HEK293T (cell line): ENCODE measurements around the gene ARHGAP28.

Experiments
- ARNT ChIP-seq: fragments of 450-650 bp; IDR thresholded peaks from 2 replicates; pipeline ENCODE4 v1.6.1; 2017; ENCODE audit warnings: mild to moderate bottlenecking
- BHLHE40 ChIP-seq: fragments of 450-650 bp; IDR thresholded peaks from 2 replicates; pipeline ENCODE4 v1.6.1; 2016; ENCODE audit warnings: mild to moderate bottlenecking, moderate library complexity, borderline replicate concordance
- CTBP1 ChIP-seq: fragments of 450-650 bp; IDR thresholded peaks from 2 replicates; pipeline ENCODE4 v1.6.1; 2016; ENCODE audit warnings: borderline replicate concordance
- ELF4 ChIP-seq: fragments of 450-650 bp; IDR thresholded peaks from 2 replicates; pipeline ENCODE4 v1.6.1; 2017; ENCODE audit warnings: antibody characterized with exemption
- FOXA1 ChIP-seq: fragments of 450-650 bp; IDR thresholded peaks from 2 replicates; pipeline ENCODE4 v1.6.1; 2016; ENCODE audit warnings: mild to moderate bottlenecking
- FOXK2 ChIP-seq: fragments of 450-650 bp; IDR thresholded peaks from 2 replicates; pipeline ENCODE4 v1.6.1; 2016; ENCODE audit warnings: mild to moderate bottlenecking
- FOXM1 ChIP-seq: fragments of 450-650 bp; IDR thresholded peaks from 2 replicates; pipeline ENCODE4 v1.6.1; 2017; ENCODE audit warnings: mild to moderate bottlenecking, borderline replicate concordance
- HDGF ChIP-seq: fragments of 450-650 bp; IDR thresholded peaks from 2 replicates; pipeline ENCODE4 v1.6.1; 2017; ENCODE audit warnings: antibody characterized with exemption, borderline replicate concordance
- L3MBTL2 ChIP-seq: fragments of 450-650 bp; conservative IDR thresholded peaks from 2 replicates; pipeline ENCODE4 v1.6.1; 2016; ENCODE audit warnings: mild to moderate bottlenecking
- LEF1 ChIP-seq: fragments of 450-650 bp; IDR thresholded peaks from 2 replicates; pipeline ENCODE4 v1.6.1; 2017; ENCODE audit warnings: mild to moderate bottlenecking, borderline replicate concordance
- SP1 ChIP-seq: fragments of 450-650 bp; IDR thresholded peaks from 2 replicates; pipeline ENCODE4 v1.6.1; 2017
- SUZ12 ChIP-seq: fragments of 450-650 bp; IDR thresholded peaks from 2 replicates; pipeline ENCODE4 v1.6.1; 2016; ENCODE audit warnings: mild to moderate bottlenecking
- TARDBP ChIP-seq: fragments of 450-650 bp; IDR thresholded peaks from 2 replicates; pipeline ENCODE4 v1.6.1; 2016
- TF ChIP-seq, protein P1 (sequence below): fragments of 450-650 bp; IDR thresholded peaks from 2 replicates; pipeline ENCODE4 v1.6.1; 2016

DNA sequence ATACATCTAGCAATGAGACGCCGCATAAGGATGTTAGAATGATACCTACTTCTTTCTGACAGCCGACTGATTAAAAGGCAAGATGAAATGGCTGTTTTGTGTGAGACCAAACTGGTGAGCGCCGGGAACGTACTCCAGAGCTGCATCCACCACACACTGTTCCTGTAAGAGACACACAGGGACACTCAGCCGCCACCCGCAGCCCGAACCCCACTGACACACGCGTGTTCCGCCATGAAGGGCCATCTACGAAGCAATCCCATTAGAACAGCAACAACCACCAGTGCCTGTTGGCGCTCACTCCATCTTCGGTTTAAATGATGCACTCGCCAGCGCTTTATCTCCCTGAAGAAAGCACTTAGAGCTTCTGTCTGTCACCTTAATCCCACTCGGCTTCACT lies 225.8 kb downstream of the ARHGAP28 start:
- TF ChIP-seq BHLHE40 (no peak), SP1 (no peak), HDGF (no peak), ARNT (no peak), SUZ12 (no peak), FOXM1 (no peak), CTBP1 (no peak), TARDBP (no peak), LEF1 (no peak), ELF4 (no peak), L3MBTL2 (no peak), FOXK2 (no peak), FOXA1 (no peak)
- TF ChIP-seq, protein P1, sequence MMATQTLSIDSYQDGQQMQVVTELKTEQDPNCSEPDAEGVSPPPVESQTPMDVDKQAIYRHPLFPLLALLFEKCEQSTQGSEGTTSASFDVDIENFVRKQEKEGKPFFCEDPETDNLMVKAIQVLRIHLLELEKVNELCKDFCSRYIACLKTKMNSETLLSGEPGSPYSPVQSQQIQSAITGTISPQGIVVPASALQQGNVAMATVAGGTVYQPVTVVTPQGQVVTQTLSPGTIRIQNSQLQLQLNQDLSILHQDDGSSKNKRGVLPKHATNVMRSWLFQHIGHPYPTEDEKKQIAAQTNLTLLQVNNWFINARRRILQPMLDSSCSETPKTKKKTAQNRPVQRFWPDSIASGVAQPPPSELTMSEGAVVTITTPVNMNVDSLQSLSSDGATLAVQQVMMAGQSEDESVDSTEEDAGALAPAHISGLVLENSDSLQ = no peak
